Astrocyte of the cerebellum (primary cell): ENCODE measurements around the gene SLC6A18.
A peak's percentile ranks its signal among the peaks of the same experiment; 100 is the strongest.

ENCODE experiments used
- DNase-seq: peaks from one replicate; pipeline ENCODE4 v3.0.0-alpha.2; 2011; ENCODE audit warnings: low read depth
- H3K4me3 ChIP-seq: 2 replicates; pipeline ENCODE4 v1.5.1; 2011; ENCODE audit warnings: mild to moderate bottlenecking, low read depth, low read length, moderate library complexity
- CTCF ChIP-seq: IDR thresholded peaks from 2 replicates; pipeline ENCODE4 v1.5.1; 2012; ENCODE audit warnings: low read length, low read depth, moderate library complexity, mild to moderate bottlenecking; ENCODE audit errors: missing control alignments
- in situ Hi-C: cut with HindIII; loops from 2 replicates; pipeline ENCODE4 v1.10.0; 2017; ENCODE audit warnings: low sequenced_read_pairs

The SLC6A18 gene

GRCh38 chr5:1202026-1202797, 23.0 kb upstream of the SLC6A18 start:
- no peak for DNase-seq
- in situ Hi-C loops, result no loop called here
- TF ChIP-seq CTCF, result no peak
- H3K4me3 ChIP-seq, result no peak overlapping the region

- DNase-seq, result no peak
- in situ Hi-C loops, result no loop called here
- no peak for TF ChIP-seq CTCF
- no peak overlapping the region for H3K4me3 ChIP-seq
Observed at GRCh38 chr5:1202798-1203185, 22.4 kb upstream of the SLC6A18 start.

DNA sequence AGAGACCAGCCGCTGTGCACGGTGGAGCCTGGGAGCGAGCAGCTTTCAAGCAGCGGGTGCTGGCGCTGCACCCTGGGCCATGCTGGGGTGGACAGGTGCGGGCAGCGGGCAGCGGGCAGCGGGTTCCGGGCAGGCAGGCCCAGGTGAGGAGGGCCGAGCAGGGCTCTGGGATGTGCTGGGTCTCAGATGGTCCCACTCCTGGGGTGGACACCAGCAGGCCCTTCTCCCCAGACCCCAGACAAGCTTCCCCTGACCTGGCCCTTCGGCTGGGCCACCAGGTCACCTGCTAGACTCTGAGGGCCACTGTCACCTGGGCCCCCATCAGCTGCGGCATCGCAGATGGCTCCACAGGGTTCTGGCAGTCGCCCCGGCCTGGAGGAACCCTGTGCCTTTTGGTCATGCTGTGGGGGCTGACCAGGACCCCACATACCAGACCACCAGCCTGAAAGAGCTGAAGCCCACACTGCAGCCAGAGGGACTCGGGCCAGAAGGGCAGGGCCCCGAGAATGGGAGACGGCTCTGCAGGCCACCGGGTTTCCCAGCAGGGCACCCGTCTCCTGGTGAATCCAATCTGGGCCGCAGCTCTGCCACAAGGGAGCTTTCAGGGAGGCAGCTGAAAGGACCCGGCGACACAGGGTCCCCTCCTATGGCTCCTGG, 21.7 kb upstream of the SLC6A18 start:
- H3K4me3 ChIP-seq, result no peak overlapping the region
- in situ Hi-C loops, result no loop called here
- TF ChIP-seq CTCF, result no peak

GRCh38 chr5:1203968-1204692, 21.1 kb upstream of the SLC6A18 start:
- in situ Hi-C loops, result no loop called here
- H3K4me3 ChIP-seq, result no peak overlapping the region
- no peak for DNase-seq
- no peak for TF ChIP-seq CTCF

More for the DNA sequence above, 21.7 kb upstream of the SLC6A18 start:
- DNase-seq, result no peak

GRCh38 chr5:1204693-1205242, 20.4 kb upstream of the SLC6A18 start:
- in situ Hi-C loops, result no loop called here
- TF ChIP-seq CTCF, result peak; percentile 38
- DNase-seq, result peak; percentile 3
- no peak overlapping the region for H3K4me3 ChIP-seq
